HCT116 (cell line): ENCODE data around the gene CCDC66.

Experiments
- CTCF ChIP-seq, 3 experiments: fragments of 200-600 bp in 1 of 3; sonication (generic) in 1 of 3; IDR thresholded peaks in 2 of 3; conservative IDR thresholded peaks in 1 of 3; 2 replicates each; pipeline ENCODE4 v1.5.1; 2012 to 2017; ENCODE audit warnings: low read depth in 2 of 3, low read length in 2 of 3, antibody characterized with exemption in 1 of 3, borderline replicate concordance in 1 of 3, control low read depth in 1 of 3, mild to moderate bottlenecking in 1 of 3, mixed read lengths in 1 of 3, mixed run types in 1 of 3, moderate library complexity in 1 of 3; ENCODE audit not compliant: insufficient read depth in 1 of 3
- ELF1 ChIP-seq: IDR thresholded peaks from 2 replicates; pipeline ENCODE4 v1.6.1; 2012; ENCODE audit warnings: low read depth, borderline replicate concordance
- POLR2A ChIP-seq: IDR thresholded peaks from 2 replicates; pipeline ENCODE4 v1.7.0; 2011; ENCODE audit warnings: borderline replicate concordance; ENCODE audit not compliant: insufficient read depth, insufficient read length; ENCODE audit errors: extremely low read depth
- POLR2AphosphoS5 ChIP-seq: IDR thresholded peaks from 2 replicates; pipeline ENCODE4 v1.6.1; 2011; ENCODE audit warnings: mild to moderate bottlenecking, low read depth, low read length, moderate library complexity
- SIN3A ChIP-seq: IDR thresholded peaks from 2 replicates; pipeline ENCODE4 v1.6.1; 2012; ENCODE audit warnings: low read depth
- TCF7L2 ChIP-seq: IDR thresholded peaks from 2 replicates; pipeline ENCODE4 v1.7.0; 2011; ENCODE audit warnings: borderline replicate concordance, inconsistent platforms; ENCODE audit not compliant: insufficient read depth, insufficient read length; ENCODE audit errors: extremely low read depth
- ZNF274 ChIP-seq: fragments of 200-500 bp; sonication (Bioruptor generic); IDR thresholded peaks from 2 replicates; pipeline ENCODE4 v1.6.1; 2014; ENCODE audit warnings: mild to moderate bottlenecking, low read depth, low read length, inconsistent platforms

GRCh38 chr3:56620371-56620770, 63.4 kb downstream of the CCDC66 start:
- TF ChIP-seq POLR2A (no peak), SIN3A (no peak), ELF1 (no peak), TCF7L2 (no peak), POLR2AphosphoS5 (no peak), ZNF274 (no peak), CTCF (IDR thresholded peaks at IDR 0.05 in 2 of 3, conservative IDR thresholded peaks at IDR 0.05 in 1 of 3; ENCODE audit: borderline replicate concordance in 1 of 3, insufficient read depth in 1 of 3, low read depth in 2 of 3, low read length in 2 of 3) (no peak)
